ENCODE data around the gene BAIAP3. TPM values are rescaled to one million over a fixed set of nuclear protein-coding genes. Genes with fewer than 3 reads are reported as not detected.

The BAIAP3 gene
- total RNA-seq, 1 donor from 2014 or later = 5.8 TPM

DNA sequence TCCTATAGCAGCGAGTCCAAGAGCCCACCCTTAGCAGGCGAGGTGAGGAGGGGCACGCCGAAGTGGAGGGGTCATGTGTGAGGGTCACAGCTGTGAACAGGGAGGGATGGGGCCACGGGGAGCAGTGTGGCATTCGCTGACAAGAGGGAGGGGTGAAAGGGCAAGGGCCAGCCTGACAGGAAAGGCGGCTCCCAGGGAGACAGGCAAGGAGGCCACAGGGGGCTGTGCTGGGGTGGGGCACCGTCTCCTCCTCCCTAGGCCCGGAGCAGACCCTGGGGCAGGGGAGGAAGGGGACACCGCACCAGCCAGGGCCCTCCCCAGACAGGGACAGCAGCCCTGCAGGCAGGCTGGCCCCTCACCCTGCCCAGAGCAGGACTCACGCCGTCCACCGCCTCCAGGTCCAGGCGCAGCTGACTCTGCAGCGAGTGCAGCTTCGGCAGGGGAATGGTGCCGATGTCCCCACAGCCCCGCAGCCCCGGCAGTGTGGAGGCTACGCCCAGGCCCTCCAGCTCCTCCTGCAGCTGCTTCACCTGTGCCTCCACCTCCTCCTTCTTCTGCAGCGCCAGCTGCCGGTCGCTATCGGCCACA lies 33.4 kb downstream of the BAIAP3 start:
- no peak for DNase-seq

DNA sequence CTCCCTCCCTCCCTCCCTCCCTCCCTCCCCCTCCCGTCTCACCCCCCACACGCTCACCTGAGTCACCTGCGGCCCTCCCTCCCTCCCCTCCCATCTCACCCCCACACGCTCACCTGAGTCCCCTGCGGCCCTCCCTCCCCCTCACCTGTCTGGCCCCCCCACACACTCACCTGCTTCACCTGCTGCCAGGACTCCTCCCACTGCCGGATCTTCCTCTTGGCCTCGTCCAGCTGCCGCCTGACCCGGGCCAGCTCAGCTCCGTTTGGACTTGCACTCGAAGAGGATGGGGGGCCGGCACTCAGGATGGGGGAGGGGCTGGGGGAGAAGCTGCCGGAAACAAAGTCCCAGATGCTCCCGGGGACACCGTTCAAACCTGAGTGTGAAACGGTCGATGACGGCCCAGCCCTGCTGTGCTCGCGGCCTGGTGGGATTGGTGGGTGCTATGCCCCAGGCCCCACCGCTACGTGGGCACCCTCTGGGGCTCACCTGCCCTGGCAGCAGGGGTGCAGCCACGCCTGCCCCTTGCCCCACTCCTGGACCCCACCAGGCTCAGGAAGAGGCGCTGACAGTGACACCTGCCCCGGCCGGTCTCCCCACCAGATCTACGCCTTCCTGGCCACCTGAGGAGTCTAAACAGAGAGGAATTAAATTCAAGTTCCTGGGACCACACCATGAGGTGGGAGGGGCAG lies 34.2 kb downstream of the BAIAP3 start:
- DNase-seq = no peak

DNA sequence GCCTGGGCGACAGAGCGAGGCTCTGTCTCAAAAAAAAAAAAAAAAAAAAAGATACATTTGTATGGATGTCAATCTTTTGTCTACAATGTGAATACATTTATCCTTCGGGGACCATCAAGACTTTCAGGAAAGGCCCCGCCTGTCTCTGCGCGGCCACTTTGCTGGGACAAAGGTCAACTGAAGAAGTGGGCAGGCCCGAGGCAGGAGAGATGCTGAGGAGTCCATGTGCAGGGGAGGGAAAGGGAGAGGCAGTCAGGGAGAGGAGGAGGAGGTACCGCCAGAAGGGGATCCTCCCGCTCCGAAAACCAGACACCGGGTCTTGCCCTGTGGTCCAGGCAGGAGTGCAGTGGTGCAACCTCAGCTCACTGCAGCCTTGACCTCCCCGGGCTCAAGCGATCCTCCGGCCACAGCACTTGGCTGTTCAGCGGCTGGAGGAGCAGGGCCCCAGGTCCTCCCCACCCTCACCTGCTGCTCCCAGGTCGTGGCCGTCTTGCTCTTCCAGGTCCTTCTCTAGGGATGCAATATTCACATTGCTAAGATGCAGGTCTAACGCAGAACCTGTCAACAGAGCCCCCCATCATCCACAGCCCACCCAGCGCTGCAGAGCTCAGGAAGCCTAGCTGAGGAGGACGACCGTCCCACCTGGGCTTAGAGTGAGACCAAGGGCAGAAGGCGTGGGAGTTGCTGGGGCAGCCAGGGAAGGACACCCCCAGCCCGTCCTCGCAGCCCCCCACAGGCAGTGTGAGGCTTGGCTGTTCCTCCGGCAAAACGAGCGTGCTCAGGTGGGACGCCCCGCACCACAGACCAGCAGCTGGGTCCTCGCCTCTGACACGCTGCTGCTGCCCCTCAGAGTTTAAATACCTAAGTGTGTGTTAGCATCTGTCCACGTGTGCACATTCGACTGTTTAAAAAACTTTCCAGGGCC lies 37.9 kb downstream of the BAIAP3 start:
- no peak for DNase-seq

GRCh38 chr16:1372292-1372950 lies 39.0 kb downstream of the BAIAP3 start:
- DNase-seq = no peak

- no peak for DNase-seq
These were observed 41.2 kb downstream of the BAIAP3 start for GRCh38 chr16:1374418-1375297.

DNA sequence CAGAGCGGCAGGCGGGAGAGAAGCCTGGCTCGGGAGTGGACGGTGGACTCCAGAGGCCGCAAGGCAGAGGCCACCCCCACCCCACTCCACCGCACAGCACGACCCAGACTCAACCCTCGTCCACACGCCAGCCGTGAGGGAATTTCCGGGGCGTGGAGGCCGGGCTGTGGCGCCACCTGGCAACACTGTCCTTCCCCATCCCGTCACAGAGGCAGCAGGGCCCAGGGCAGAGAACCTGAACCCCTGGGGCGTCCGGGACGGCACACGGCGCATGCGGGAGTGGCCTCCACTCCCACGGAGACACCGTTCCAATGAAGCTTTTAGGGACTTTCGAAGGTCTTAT lies 41.8 kb downstream of the BAIAP3 start:
- DNase-seq = no peak

DNA sequence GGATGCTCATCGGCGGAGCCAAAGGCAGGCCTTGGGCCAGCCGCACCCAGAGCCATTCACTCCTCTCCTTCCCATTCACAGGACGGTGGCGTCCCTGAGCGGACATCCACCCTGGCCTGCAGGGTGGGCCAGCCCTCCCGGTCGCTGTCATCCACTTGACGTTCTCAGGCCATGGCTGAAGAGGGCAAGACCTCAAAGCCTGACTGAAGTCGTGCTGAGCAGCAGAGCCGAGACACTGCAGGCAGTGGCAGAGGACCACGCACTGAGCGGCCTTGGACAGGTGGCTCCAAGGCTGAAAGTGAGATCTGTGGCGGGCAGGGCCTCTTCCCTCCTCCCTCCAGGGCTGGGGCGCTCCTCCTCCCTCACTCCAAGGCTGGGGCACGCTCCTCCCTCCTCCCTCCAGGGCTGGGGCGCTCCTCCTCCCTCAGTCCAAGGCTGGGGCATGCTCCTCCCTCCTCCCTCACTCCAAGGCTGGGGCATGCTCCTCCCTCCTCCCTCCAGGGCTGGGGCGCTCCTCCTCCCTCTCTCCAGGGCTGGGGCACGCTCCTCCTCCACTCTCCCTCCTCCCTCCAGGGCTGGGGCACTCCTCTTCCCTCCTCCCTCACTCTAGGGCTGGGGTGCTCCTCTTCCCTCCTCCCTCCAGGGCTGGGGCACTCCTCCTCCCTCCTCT lies 42.4 kb downstream of the BAIAP3 start:
- DNase-seq = no peak

- DNase-seq = no peak
These were observed 44.1 kb downstream of the BAIAP3 start for GRCh38 chr16:1377406-1378010.

DNA sequence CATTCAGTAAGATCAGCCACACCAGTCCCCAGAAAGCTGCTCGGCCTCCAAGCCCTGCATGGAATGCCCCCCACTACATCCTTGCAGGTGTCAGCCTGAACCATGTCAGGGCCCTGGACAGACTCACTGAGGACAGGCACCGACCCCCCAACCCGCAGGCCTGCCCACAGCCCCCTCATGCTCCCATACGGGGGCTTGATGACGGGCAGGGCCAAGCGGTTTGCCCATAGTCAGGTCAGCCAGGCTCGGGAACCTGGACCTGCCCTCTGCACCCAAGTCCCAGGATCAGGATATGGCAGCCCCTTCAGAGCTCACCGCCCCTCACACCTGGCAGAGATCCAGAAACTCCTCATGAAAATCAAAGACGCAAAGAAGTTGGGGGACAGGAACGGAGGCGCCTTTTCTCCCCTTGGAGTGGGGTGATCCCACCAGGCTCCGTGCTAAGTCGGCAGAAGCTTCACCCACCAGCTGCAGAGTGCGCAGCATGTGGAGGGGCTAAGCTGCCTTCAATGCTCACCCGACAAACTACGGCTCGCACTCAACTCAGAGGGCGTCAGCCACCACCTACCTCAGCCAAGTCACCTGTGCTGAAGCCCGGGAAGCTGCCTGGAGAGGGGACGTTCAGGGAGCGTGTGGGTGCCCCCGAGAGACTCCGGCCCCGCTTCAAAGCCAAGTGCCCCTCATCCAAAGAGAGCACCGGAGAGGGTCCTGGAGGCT lies 44.8 kb downstream of the BAIAP3 start:
- DNase-seq = no peak

DNA sequence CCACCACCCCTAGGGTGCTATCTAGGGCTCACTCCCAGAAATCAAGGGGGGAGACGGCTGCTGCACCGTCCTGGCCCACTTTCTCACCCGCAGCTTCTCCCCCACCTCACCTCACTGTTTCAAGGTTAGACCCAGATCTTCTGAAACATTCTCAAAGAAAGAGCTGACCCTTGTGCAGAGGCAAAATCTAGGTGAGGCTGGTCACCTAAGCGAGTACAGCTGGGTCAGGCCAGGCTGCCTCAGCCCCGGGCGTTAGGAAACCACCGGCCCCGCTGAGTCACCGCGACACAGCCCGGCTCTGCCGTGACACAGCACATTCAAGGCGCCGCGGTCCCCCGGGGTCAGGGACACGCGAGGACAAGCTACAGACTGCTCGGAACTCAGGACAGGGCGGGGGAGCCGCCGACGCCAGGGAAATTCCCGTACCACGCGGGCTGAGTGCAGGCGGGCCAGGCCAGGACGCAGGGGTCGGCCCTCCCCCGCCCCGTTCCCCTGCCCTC lies 45.4 kb downstream of the BAIAP3 start:
- DNase-seq = peak; percentile 33

DNA sequence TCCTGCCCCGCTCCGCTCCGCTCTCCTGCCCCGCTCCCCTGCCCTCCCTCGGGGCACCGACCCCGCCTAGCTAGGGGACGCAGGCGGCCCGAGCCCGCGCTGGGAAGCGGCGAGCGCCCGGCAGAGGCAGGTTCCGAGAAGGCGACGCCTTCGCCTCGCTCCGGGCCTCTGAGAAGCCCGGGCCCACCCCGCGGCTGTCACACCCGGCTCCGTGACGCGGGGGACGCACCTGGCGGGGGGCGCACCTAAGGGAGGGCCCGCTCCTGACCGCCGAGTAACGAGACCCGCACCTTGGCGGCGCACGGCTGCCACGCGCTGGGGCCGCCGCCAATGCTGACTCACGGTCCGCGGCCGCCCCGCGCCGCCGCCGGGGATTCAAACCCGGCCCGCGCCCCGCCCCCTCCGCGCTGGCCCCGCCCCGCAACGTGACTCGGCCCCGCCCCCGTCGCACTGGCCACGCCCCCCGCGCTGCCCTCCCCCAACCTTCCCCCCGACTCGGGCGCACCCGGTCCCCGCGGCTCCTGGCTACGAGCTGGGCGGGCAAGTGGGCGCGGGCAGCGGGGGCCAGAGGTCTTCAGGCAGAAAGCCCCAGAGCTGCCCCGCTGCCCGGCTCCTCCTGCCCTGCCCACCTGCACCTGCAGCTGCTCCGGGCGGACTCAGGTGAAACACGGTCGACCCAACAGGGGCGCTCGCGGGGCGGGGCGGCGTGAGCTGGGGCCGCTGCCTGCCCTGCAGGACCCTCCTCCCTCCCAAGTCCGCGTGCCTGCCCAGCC lies 46.0 kb downstream of the BAIAP3 start:
- DNase-seq = no peak

- DNase-seq = no peak
These were observed 46.8 kb downstream of the BAIAP3 start for GRCh38 chr16:1380195-1380594.

DNA sequence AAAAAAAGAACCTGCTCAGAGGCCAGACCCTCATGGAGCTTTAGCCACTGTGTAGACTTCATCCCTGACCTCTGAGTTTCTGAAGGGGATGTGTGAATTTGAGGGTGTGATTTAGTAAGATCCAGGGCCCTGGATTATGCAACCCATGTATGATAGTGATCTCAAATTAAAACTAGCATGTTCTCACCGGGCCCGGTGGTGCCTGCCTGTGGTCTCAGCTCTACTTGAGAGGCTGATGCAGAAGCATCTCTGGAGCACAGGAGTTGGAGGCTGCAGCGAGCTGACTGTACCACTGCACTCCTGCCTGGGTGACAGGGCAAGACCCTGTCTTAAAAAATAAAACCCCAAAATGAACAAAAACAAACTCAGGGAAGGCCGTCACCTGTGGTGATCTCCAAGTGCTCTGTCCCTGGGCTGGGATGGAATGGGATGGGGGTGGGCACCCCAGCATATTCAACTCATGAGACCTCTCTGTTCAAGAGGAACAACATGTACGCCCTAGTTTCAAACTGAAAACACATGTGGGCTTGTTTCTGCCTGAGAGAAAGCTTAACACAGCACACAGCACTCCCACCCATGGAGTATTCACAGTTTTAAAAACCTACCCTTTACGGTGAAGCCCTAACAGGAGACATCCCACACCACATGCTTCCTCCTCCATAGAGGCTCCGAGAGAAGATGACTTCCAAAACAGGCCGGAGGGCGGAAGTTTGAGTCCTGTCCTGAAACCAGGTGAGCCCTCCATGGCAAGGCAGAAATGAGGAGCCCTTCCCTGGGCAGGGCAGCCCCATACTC lies 48.4 kb downstream of the BAIAP3 start:
- no peak for DNase-seq

GRCh38 chr16:1383556-1383955 lies 50.1 kb downstream of the BAIAP3 start:
- DNase-seq = no peak

DNA sequence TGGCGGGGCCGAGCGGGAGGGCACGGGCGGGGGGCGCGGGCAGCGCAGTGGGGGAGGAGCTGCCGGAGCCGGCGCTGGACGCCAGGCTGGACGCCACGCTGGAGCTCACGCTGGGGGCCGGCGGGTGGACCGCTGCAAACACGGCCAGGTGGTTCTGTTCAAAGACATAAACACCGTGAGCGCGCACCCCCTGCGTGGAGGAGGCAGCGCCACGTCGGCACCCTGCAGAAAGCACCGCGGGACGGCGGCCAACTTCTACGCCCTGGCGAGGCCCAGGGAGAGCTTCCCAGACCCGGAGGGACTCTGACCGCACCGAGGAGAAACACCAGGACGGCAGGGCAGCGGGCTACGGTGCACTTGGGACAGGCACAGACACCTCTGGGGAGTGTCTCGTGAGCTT lies 51.8 kb downstream of the BAIAP3 start:
- DNase-seq = no peak

- no peak for DNase-seq
These were observed 53.9 kb downstream of the BAIAP3 start for GRCh38 chr16:1387331-1387730.

- DNase-seq = no peak
These were observed 56.3 kb downstream of the BAIAP3 start for GRCh38 chr16:1389762-1390161.

GRCh38 chr16:1390239-1390779 lies 56.9 kb downstream of the BAIAP3 start:
- DNase-seq = no peak
